GM19193 (cell line): Measurements from ENCODE around the gene IQGAP2.

Experiments used
- POLR2A ChIP-seq: IDR thresholded peaks from 4 replicates; pipeline ENCODE4 v1.6.1; 2011; ENCODE audit not compliant: insufficient read depth, insufficient read length; ENCODE audit errors: extremely low read depth

The IQGAP2 gene

GRCh38 chr5:76677849-76678472 is 274.9 kb downstream of the IQGAP2 start:
- no peak for TF ChIP-seq POLR2A

DNA sequence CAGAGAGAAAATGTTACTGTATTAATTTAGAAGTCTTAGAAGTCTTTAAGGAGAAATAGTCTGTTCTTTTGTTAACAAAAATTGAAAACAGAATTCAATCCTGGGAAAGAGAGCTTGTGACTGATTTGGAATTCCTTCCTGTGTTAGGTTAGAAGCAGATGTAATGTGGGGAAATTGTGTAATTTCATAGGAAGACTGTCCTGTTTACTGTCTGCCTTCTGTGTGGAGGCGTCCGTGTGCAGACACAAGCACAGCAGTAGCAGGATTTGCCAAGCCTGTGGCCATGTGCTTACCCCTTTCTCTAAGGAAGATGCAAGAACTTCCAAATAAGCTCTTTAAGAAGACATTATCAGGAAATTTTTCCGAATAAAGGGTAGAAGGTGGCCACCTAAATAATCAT is 276.1 kb downstream of the IQGAP2 start:
- TF ChIP-seq POLR2A, result no peak

DNA sequence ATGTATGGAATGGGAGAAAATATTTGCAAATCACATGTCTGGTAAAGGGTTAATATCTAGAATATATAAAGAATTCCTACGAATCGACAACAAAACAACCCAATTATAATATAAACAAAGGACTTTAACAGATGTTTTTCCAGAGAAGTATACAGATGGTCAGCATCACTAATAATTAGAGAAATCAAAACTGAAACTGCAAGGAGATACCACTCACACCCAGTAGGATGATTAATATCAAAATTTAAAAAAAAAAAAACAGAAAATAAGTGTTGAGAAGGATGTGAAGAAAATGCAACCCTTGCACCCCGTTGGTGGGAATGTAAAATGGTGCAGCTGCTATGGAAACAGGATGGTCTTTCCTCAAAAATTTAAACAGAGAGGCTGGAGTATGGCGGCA is 278.2 kb downstream of the IQGAP2 start:
- no peak for TF ChIP-seq POLR2A

- no peak for TF ChIP-seq POLR2A
Observed at GRCh38 chr5:76682387-76682786, 279.3 kb downstream of the IQGAP2 start.

DNA sequence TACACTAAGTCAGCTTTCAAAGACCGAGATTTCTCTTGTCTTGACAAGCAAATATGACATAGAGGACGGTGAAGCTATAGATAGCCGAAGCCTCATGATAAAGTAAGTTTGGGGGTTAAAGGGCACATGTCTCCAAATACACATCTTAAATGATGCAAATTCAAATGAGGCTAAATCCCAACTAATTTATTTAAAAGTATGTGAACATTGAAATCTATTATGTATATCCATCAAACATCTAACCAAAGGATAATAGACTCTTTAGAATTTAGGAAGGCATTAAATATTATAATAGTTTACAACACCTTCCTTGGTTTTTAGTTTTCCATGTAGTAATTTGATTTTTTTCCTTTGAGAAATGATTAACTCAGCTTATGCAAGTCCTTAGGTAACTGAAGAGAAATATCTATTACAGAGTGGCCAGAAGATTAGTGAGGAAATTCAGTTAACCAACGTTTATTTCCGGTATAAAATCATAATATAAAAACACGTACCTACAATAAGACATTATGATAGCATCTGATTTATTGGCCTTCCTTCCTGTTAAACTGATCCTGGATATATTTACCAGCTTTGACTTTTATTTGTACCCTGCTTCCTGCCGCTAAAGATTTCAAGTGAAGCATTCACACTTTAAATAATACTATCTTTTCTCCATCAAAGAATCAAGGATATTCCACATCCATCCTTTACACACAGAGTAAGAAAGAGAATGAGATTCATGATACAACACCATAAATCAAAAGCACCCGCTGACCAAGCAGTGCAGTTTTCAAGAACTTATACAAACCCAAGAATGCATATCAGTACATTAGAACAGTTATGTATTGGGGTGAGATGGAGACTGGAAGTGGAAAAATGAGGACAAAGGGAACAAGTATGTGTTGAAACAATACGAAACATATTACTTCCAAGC is 281.0 kb downstream of the IQGAP2 start:
- TF ChIP-seq POLR2A, result no peak

- TF ChIP-seq POLR2A, result no peak
Observed at GRCh38 chr5:76684756-76685519, 281.9 kb downstream of the IQGAP2 start.

GRCh38 chr5:76685704-76686103 is 282.6 kb downstream of the IQGAP2 start:
- no peak for TF ChIP-seq POLR2A

DNA sequence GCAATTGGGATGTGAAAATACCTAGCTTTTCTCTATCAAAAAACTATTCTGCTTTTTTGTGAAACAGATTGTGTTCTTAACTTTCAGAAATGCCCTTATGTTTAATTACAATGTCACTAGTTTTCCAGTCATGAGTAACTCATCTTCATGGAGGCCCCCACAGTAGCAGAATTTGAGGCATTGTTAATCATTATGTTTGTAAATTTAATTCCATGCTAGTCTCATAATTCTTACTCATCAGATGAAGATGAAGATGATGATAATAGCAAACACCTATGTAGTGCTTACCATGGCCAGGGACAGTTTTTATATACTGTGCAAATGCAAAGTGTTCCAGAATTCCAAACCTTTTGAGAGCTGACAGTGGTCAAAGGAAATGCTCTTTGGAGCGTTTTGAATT is 285.1 kb downstream of the IQGAP2 start:
- no peak for TF ChIP-seq POLR2A

DNA sequence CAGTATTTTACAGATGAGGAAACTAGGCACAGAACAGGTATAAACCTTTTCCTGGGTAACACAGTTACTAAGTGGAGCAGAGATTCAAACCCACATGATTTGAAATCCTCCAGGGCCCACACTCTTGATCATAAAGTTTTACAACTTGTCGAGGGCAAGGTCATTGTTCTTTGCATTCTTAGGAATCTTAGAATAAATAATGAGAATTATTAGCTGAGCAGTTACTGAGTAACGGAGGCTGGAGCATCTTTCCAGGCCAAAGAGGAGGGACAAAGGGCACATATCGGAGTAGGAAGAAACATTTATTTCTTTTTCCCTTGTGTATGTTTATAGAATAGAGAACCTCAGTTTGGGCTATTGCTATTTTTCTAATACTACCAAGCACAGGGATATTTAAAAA is 285.8 kb downstream of the IQGAP2 start:
- no peak for TF ChIP-seq POLR2A

DNA sequence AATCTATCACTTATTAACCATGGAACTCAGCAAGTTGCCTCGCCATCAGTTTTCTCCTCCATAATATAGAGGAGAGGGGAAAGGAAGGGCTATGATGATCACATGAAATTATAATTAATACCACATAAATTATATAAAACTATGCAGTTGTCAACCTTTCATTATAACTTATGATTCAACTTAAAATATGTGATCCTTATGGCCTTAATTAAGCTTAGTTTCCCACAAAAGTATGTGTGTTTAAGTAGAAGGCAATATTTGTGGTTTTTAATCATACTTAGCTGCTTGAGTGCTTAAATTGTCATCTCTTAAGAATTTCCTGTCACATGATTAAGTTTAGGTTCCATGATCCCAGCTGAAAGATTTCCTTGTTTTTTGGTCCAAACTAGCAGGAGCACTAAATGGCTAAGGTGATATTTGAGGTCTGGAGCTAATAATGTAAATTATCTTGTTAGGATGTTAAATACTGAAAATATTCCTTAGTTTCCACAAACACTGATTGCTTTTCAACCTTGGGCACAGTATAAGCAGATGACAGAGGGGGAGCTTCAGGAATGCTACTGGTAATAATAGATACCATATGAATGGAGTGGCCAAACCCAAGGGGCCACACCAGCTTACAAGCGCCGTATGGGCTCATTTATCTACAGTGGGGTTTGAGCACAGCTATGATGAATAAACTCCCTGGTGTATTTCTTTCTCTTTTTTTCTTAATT is 286.4 kb downstream of the IQGAP2 start:
- no peak for TF ChIP-seq POLR2A

- no peak for TF ChIP-seq POLR2A
Observed at GRCh38 chr5:76690037-76690679, 287.1 kb downstream of the IQGAP2 start.

DNA sequence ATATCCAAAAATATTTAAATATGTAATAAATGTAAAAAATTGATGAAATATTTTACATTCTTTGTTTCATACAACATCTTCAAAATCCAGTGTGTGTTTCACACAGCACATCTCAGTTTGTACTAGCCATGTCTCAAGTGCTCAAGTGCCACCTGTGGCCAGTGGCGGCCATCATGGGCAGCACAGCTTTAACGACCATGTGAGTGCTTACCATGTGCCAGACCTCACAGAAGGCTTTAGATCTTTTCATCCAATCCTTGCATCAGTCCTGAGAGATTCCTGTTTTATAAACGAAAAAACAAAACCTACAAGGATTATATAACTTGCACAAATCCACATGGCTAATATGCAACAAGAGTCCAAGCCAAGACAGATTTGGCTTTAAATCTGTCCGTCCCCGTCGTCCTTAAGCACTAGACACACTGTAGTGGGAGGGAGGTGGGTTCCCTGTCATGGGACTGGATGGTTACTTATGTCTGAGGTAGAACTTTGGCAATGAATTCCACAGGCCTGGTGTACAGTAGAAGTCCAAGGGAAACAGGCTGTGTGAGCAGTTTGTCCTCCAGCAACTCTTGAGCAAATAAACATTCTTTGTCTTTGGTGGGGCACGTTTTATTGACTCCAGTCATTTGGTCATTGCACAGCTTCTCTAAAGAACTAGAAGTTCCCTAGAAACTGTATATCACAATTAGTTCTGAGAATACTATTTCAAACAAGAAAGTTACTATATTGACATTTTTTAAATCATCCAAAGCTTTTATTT is 287.8 kb downstream of the IQGAP2 start:
- TF ChIP-seq POLR2A, result no peak

DNA sequence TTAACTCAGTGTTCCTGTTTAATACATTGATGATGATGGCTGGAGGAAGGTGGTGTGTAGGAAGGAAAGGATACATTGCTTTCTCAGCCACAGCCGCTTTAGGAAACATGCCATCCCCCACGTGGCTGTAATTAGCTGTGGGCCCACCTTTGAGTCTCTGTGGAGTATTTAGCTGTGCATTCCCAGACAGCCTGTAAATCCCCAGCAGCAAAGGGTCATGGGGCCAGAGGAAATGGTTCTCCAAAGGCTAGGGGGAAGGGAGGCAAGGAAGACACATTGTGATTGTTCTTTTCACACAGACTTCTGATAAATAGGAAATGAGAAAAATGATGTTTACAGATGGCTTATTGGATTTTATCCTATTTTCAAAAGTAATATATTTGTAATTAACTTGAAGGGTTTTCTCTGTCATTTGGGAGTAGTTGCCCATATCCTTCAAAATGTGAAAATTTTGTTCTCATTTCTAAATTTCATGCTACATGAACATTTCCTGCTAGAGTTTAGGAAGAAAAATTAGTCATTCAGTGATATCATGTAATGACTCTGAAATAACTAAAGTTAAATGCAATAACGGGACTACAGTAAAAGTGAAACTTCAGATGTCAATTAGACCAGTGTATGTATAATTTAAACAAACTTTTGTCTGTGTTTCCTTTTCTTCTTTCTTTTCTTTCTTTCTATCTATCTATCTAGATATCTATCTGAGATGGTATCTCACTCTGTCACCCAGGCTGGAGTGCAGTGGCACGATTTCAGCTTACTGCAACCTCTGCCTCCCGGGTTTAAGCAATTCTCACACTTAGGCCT is 288.6 kb downstream of the IQGAP2 start:
- TF ChIP-seq POLR2A, result no peak

DNA sequence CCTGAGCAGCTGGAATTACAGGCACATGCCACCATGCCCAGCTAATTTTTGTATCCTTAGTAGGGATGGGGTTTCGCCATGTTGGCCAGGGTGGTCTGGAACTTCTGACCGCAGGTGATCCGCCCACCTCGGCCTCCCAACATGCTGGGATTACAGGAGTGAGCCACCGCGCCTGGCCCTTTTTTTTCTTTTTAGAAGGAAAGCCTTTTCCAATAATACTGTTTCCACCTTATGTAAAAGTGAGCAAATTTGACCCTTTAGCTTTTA is 289.1 kb downstream of the IQGAP2 start:
- TF ChIP-seq POLR2A, result no peak

- TF ChIP-seq POLR2A, result no peak
Observed at GRCh38 chr5:76692651-76693050, 289.6 kb downstream of the IQGAP2 start.
